ENCODE results near the gene GABARAP. TPM values are rescaled to one million over a fixed set of nuclear protein-coding genes. Genes with fewer than 3 reads are reported as not detected.

Gene GABARAP
- total and polyA plus RNA-seq, 2 of the 4 experiments (the other 2 are of a cell fraction): 77.8 to 780 TPM

- Histone ChIP-seq H3K9ac (ENCODE audit: low read depth, low read length) (no peak within 1 kb of the TSS), H3K36me3 (ENCODE audit: control insufficient read depth, insufficient read depth, low read length) (no peaks in the 10 kb centered on the region), H4K91ac (ENCODE audit: insufficient read depth, low read depth, low read length) (no peak within 1 kb of the TSS), H3K23ac (ENCODE audit: low read depth, low read length) (no peak within 1 kb of the TSS), H3K9me3 (ENCODE audit: control insufficient read depth, insufficient read depth, low read length) (no peaks in the 10 kb centered on the region), H4K8ac (ENCODE audit: low read depth in 2 of 2, low read length in 2 of 2) (no peak within 1 kb of the TSS), H2BK120ac (ENCODE audit: low read depth, low read length) (no peak within 1 kb of the TSS), H2AK5ac (ENCODE audit: low read depth, low read length) (no peak within 1 kb of the TSS), H2BK5ac (ENCODE audit: low read depth, low read length, poor library complexity, severe bottlenecking) (no peak within 1 kb of the TSS), H3K27me3 (ENCODE audit: control insufficient read depth, insufficient read depth, low read length) (peaks cover 28% of the 10 kb centered on the region; the same call in 1 of the 2 replicates), H2BK15ac (ENCODE audit: low read depth, low read length) (no peak within 1 kb of the TSS), H2AFZ (replicated peaks; ENCODE audit: low read length, poor library complexity) (peak within 1 kb of the TSS; percentile 91), H3K14ac (replicated peaks; ENCODE audit: low read depth, low read length) (no peak within 1 kb of the TSS), H3K56ac (ENCODE audit: extremely low read depth, insufficient read depth, low read length) (no peak within 1 kb of the TSS), H2BK20ac (ENCODE audit: low read depth, low read length) (no peak within 1 kb of the TSS), H3K27ac (ENCODE audit: insufficient read depth, low read length) (no peak within 1 kb of the TSS), H3K4me2 (ENCODE audit: low read depth, low read length) (peak within 1 kb of the TSS; percentile 81), H3K9me1 (ENCODE audit: insufficient read depth, low read length) (no peaks in the 10 kb centered on the region), H3K79me1 (ENCODE audit: low read depth in 1 of 2, low read length in 2 of 2) (no peaks in the 10 kb centered on the region), H3K18ac (ENCODE audit: low read depth, low read length) (no peak within 1 kb of the TSS), H3K4me1 (ENCODE audit: control insufficient read depth, insufficient read depth, low read length) (peaks cover 2% of the 10 kb centered on the region; the same call in 1 of the 2 replicates), H3K4ac (ENCODE audit: low read depth, low read length) (no peak within 1 kb of the TSS), H4K20me1 (ENCODE audit: insufficient read depth, low read length) (no peaks in the 10 kb centered on the region), H3K4me3 (ENCODE audit: insufficient read depth, low read depth, low read length) (peak within 1 kb of the TSS; percentile 33), H4K5ac (ENCODE audit: low read depth, low read length) (no peak within 1 kb of the TSS), H2AK9ac (replicated peaks; ENCODE audit: low read depth, low read length, poor library complexity) (peak within 1 kb of the TSS; percentile 79)
- intact Hi-C loops (cut with micrococcal nuclease): loop anchor here (2.0 kb wide), 1 partner anchor 307 kb away; no protein-coding TSS in a partner anchor
- ATAC-seq (ENCODE audit: low read depth) (peak; percentile 94), DNase-seq (peak; percentile 90)
- ChIA-PET POLR2A (ENCODE audit: unreplicated experiment) (no interaction called here), CTCF (interaction anchor here (2.7 kb wide), 1 partner anchor 15 kb away, joined by 17 read pairs; no protein-coding TSS in a partner anchor)
- no TSS peak for BruUV-seq (replicated peaks)
- TF ChIP-seq RAD21 (IDR thresholded peaks at IDR 0.05; ENCODE audit: low read length): no peak
- TF ChIP-seq MAZ (IDR thresholded peaks at IDR 0.05; ENCODE audit: borderline replicate concordance, low read depth, low read length): peak; percentile 45; the same call in 1 of the 2 replicates
- peak; percentile 15; the same call in 1 of the 2 replicates for TF ChIP-seq POLR2A (IDR thresholded peaks at IDR 0.05; ENCODE audit: low read depth, low read length)
- TF ChIP-seq MXI1 (IDR thresholded peaks at IDR 0.05; ENCODE audit: borderline replicate concordance, low read depth, low read length): peak; percentile 99
- TF ChIP-seq RCOR1 (IDR thresholded peaks at IDR 0.05; ENCODE audit: insufficient replicate concordance, low read length): no peak
- TF ChIP-seq SMC3 (IDR thresholded peaks at IDR 0.05; ENCODE audit: low read depth, low read length): no peak
- dilution Hi-C loops (cut with HindIII; ENCODE audit: low sequenced_read_pairs, unreplicated experiment): no loop called here
- WGBS, 2 experiments (ENCODE audit: extremely low coverage in 2 of 2, insufficient read length in 1 of 2): 0% methylated on average over 30 of the region's 71 CpGs; no CpG with 5 or more reads in 1 of the 2 experiments
- in situ Hi-C loops (cut with MboI; ENCODE audit: low sequenced_read_pairs): no loop called here
These were observed 39.1 kb upstream of the GABARAP start, which contains the start of gene SLC2A4 for GRCh38 chr17:7281074-7281952. Gene SLC2A4 (plus strand): TSS chr17:7281718. CDS start chr17:7281935, 217 bp downstream.

Data from IMR-90 (cell line).